Right atrium auricular region (tissue), 2 donors: ENCODE results near the gene ZNF25. TPM values are rescaled to one million over a fixed set of nuclear protein-coding genes. Genes with fewer than 3 reads are reported as not detected.
"Not testable (repeated sequence)": the region's sequence is repeated elsewhere in the genome, so short reads cannot be mapped to it uniquely, and the experiment has no call there.

Experiments used
- DNase-seq: peaks from one replicate; pipeline ENCODE4 v3.0.0-alpha.2; 2019; ENCODE audit warnings: low spot score
- H3K27ac ChIP-seq, 2 donors: fragments of 200-600 bp; sonication (generic); 1 replicate in 1 of 2; 2 replicates in 1 of 2; pipeline ENCODE4 v1.5.1; 2016 to 2019
- H3K27me3 ChIP-seq, 2 donors: fragments of 200-600 bp; sonication (generic); one replicate each; pipeline versions ENCODE4 v1.5.1 to v1.6.0; 2017 to 2019
- H3K36me3 ChIP-seq: fragments of 200-600 bp; sonication (generic); one replicate; pipeline ENCODE4 v1.5.1; 2016
- H3K4me1 ChIP-seq, 2 donors: fragments of 200-600 bp; sonication (generic); one replicate each; pipeline versions ENCODE4 v1.5.1 to v1.6.0; 2017 to 2019
- H3K4me3 ChIP-seq, 2 donors: fragments of 200-600 bp; sonication (generic); 1 replicate in 1 of 2; 2 replicates in 1 of 2; pipeline ENCODE4 v1.5.1; 2017 to 2019; ENCODE audit warnings: mild to moderate bottlenecking in 1 of 2, moderate library complexity in 1 of 2
- H3K9me3 ChIP-seq, 2 donors: fragments of 200-600 bp; sonication (generic); one replicate each; pipeline ENCODE4 v1.5.1; 2019
- CTCF ChIP-seq, 2 donors: fragments of 200-600 bp; sonication (generic); IDR thresholded peaks; one replicate each; pipeline ENCODE4 v1.5.1; 2019; ENCODE audit warnings: antibody characterized with exemption in 2 of 2
- total RNA-seq, 2 donors: library from RNA; depleted of rRNA; stranded (reverse); fragments of >200 nt; gene quantifications; one replicate each; pipeline ENCODE4 v1.1.0, GENCODE V29; 2016

Gene ZNF25
- total RNA-seq, 2 donors from 2014 or later, result 12.6 to 20.6 TPM

GRCh38 chr10:37937864-37938263 lies 38.6 kb downstream of the ZNF25 start:
- Histone ChIP-seq H3K27me3 (no peaks in the 10 kb centered on the region), H3K4me3 (no peak overlapping the region), H3K4me1 (no peaks in the 10 kb centered on the region), H3K36me3 (no peaks in the 10 kb centered on the region), H3K27ac (no peak overlapping the region), H3K9me3 (no peaks in the 10 kb centered on the region)
- DNase-seq, result no peak
- TF ChIP-seq CTCF (IDR thresholded peaks at IDR 0.05), result no peak

- no peak for TF ChIP-seq CTCF (IDR thresholded peaks at IDR 0.05)
- no peaks in the 10 kb centered on the region for H3K36me3 ChIP-seq
- H3K27ac ChIP-seq, result no peak overlapping the region
- H3K9me3 ChIP-seq, result no peaks in the 10 kb centered on the region
- H3K4me3 ChIP-seq, result no peak overlapping the region
- DNase-seq, result no peak
- H3K27me3 ChIP-seq, result no peaks in the 10 kb centered on the region
- no peaks in the 10 kb centered on the region for H3K4me1 ChIP-seq
Measured at GRCh38 chr10:37934791-37935190, 41.7 kb downstream of the ZNF25 start.

GRCh38 chr10:37930423-37930822 lies 46.0 kb downstream of the ZNF25 start:
- no peak for DNase-seq
- Histone ChIP-seq H3K27ac (no peak overlapping the region), H3K4me3 (no peak overlapping the region), H3K36me3 (no peaks in the 10 kb centered on the region), H3K9me3 (no peaks in the 10 kb centered on the region), H3K4me1 (no peaks in the 10 kb centered on the region), H3K27me3 (no peaks in the 10 kb centered on the region)
- TF ChIP-seq CTCF (IDR thresholded peaks at IDR 0.05), result no peak

GRCh38 chr10:37908165-37908564 lies 68.3 kb downstream of the ZNF25 start:
- H3K36me3 ChIP-seq, H3K9me3 ChIP-seq, H3K4me3 ChIP-seq, H3K4me1 ChIP-seq, H3K27ac ChIP-seq, H3K27me3 ChIP-seq, DNase-seq: not testable (repeated sequence)

- Histone ChIP-seq H3K9me3 (no peaks in the 10 kb centered on the region), H3K36me3 (no peaks in the 10 kb centered on the region), H3K27me3 (no peaks in the 10 kb centered on the region), H3K27ac (no peak overlapping the region), H3K4me3 (no peak overlapping the region), H3K4me1 (no peaks in the 10 kb centered on the region)
- DNase-seq, result no peak
- TF ChIP-seq CTCF (IDR thresholded peaks at IDR 0.05), result no peak
Measured at GRCh38 chr10:37906382-37906781, 70.1 kb downstream of the ZNF25 start.

Other genes with a start within 250 kb of the ZNF25 start
- 1 to 10 TPM; 7.5 to 9.2 TPM for gene ZNF248, start 119.0 kb downstream of the ZNF25 start, total RNA-seq
- 10 to 100 TPM; 15.9 to 19.6 TPM for gene ZNF33A, start 34.0 kb upstream of the ZNF25 start, total RNA-seq
- gene ZNF37A, start 117.7 kb upstream of the ZNF25 start, total RNA-seq, result 1 to 10 TPM; 6.2 to 9.1 TPM